ENCODE data around the gene EDN2. TPM values are rescaled to one million over a fixed set of nuclear protein-coding genes. Genes with fewer than 3 reads are reported as not detected.

EDN2 gene
- total and polyA plus RNA-seq, 9 donors = 0.18 to 1.8 (median 0.29) TPM; not detected in 4

DNA sequence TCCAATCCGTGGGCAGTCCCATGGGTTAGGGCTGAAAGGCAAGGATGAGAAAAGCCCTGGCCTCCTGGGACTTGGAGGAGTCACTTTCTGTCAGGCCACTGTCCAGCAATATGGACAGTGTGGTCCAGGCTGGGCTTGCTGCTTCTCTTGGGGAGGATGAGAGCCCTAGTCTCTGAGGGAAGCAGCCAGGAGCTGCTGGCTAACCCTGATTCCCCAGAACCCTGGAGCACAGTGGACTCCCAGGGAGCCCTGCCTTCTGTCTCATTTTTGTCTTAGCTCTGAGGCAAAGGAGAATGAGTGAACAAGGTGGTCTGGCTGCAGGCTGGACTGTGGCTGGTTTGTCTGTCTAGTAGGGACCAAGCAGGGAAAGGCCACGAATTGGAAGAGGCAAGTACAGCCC, 23.8 kb upstream of the EDN2 start:
- DNase-seq = no peak

DNA sequence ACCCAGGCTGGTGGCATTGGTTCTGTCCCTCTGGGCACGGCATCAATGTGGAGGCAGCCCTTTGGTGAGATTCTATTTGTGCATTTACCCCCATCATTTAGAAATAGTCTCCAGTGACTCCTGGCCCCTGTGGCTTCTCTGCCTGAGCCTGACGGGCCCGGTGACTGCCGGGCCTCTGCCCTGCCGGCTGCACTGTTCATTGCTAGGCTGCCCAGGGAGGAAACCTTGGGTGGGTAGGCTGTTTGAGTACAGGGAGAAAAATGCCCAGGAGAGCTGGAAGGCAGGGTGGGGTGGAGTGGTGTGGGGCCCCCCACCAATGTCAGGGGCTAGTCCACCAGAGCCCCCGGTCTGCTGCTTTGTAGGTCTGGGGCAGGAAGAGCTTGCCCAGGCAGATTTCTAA, 23.4 kb upstream of the EDN2 start:
- Histone ChIP-seq H3K4me3 (ENCODE audit: low read length) (no peak overlapping the region), H3K4me1 (ENCODE audit: control insufficient read depth, insufficient read depth, low read length) (peaks cover 40% of the 10 kb centered on the region), H3K36me3 (ENCODE audit: control insufficient read depth, insufficient read depth, low read length) (peaks cover 3% of the 10 kb centered on the region), H3K9me3 (replicated peaks; ENCODE audit: control insufficient read depth, low read depth, low read length) (no peaks in the 10 kb centered on the region), H3K27me3 (ENCODE audit: control insufficient read depth, insufficient read depth, low read length) (peaks cover 4% of the 10 kb centered on the region), H3K27ac (ENCODE audit: low read length) (no peak overlapping the region)
- 76% methylated on average over 3 of the region's 6 CpGs for WGBS (ENCODE audit: insufficient coverage)
- DNase-seq = no peak

More for the DNA sequence above, 23.8 kb upstream of the EDN2 start:
- 50% methylated on average over 1 of the region's 2 CpGs for WGBS (ENCODE audit: insufficient coverage)
- peaks cover 3% of the 10 kb centered on the region for H3K36me3 ChIP-seq (ENCODE audit: control insufficient read depth, insufficient read depth, low read length)
- no peaks in the 10 kb centered on the region for H3K9me3 ChIP-seq (replicated peaks; ENCODE audit: control insufficient read depth, low read depth, low read length)
- H3K27me3 ChIP-seq (ENCODE audit: control insufficient read depth, insufficient read depth, low read length) = peaks cover 4% of the 10 kb centered on the region
- H3K4me3 ChIP-seq (ENCODE audit: low read length) = no peak overlapping the region
- H3K27ac ChIP-seq (ENCODE audit: low read length) = no peak overlapping the region
- H3K4me1 ChIP-seq (ENCODE audit: control insufficient read depth, insufficient read depth, low read length) = peaks cover 40% of the 10 kb centered on the region

DNA sequence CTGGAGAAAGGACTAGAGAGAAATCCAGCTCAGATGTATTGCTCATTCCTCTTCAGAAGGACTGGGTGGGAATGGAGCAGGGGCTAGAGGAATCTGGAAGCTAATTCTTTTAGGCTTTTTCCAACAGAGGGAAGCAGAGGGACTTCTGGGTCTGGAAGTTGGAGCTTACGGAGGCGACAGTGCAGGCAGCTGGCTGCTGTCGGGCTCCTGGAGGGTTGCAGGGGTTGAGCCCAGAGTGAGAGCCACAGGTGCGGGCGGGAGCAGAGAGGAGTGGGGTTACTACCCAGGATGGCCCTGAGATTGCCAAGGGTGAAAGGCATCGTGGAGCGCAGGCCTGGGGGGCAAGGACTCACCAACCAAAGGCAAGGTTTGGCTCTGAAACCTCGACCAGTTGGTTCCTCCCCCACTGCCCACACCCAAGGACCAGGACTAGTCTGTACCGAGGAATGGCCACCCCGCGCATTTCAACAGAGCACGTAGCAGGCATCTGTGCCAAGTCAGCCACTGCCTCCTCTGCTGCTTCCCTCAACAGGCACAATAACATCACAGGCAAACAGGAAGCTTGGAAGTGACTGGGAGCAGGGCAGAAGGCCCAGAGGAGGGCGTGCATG, 22.7 kb upstream of the EDN2 start:
- Histone ChIP-seq H3K4me1 (ENCODE audit: control insufficient read depth, insufficient read depth, low read length) (peaks cover 45% of the 10 kb centered on the region), H3K4me3 (ENCODE audit: low read length) (no peak overlapping the region), H3K27me3 (ENCODE audit: control insufficient read depth, insufficient read depth, low read length) (peaks cover 4% of the 10 kb centered on the region), H3K27ac (ENCODE audit: low read length) (peak overlapping the region; percentile 48), H3K36me3 (ENCODE audit: control insufficient read depth, insufficient read depth, low read length) (no peaks in the 10 kb centered on the region), H3K9me3 (replicated peaks; ENCODE audit: control insufficient read depth, low read depth, low read length) (no peaks in the 10 kb centered on the region)
- peak; percentile 66 for DNase-seq
- WGBS (ENCODE audit: insufficient coverage) = 36% methylated on average over 11 of the region's 13 CpGs

DNA sequence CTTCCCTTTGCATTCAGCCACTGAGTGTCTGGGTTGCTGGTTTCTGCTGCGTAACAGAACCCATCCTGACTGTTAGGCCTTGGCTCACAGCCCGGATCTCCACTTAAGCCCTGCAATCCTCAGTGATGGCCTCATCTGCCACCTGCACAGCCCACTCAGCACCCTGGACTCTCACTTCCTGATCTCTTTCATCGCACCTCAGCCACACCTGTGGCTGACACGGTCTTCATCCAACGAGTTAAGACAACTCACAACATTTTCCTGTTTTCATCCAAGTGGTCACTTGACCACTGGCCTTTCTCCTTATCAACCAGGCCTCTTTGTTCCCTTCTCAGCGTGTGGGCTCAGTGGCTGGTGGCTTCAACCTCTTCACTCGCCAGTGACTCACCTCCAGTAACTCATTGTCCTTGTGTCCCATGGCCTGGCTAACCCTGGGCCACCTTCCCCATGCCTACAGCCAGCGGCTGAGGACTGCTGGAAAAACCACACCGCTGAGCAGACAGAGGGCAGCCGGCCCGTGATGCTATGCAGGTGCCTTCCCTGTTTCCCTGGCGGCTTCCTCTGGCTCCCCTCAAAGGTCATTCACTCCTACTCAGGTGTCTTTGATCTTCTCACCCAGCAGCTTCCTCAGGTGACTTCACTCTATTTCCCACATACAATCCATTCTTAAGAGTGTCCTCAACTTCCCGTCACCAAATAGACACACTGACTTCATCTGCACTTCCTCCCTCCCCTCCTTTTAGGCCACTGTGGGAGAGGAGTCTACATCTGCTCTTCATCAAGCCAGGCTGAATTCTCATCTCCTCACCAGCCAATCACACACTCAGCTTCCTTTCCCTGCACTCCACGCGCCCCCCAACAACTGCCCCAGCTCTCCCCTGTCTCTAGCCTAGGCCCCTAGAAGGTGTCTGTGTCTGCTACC, 19.9 kb upstream of the EDN2 start:
- peak overlapping the region; percentile 2 for H3K27ac ChIP-seq (ENCODE audit: low read length)
- H3K27me3 ChIP-seq (ENCODE audit: control insufficient read depth, insufficient read depth, low read length) = peaks cover 4% of the 10 kb centered on the region
- WGBS (ENCODE audit: insufficient coverage) = 55% methylated on average over 13 of the region's 15 CpGs
- H3K36me3 ChIP-seq (ENCODE audit: control insufficient read depth, insufficient read depth, low read length) = no peaks in the 10 kb centered on the region
- no peaks in the 10 kb centered on the region for H3K9me3 ChIP-seq (replicated peaks; ENCODE audit: control insufficient read depth, low read depth, low read length)
- peak; percentile 70 for DNase-seq
- H3K4me1 ChIP-seq (ENCODE audit: control insufficient read depth, insufficient read depth, low read length) = peaks cover 74% of the 10 kb centered on the region
- H3K4me3 ChIP-seq (ENCODE audit: low read length) = no peak overlapping the region

DNA sequence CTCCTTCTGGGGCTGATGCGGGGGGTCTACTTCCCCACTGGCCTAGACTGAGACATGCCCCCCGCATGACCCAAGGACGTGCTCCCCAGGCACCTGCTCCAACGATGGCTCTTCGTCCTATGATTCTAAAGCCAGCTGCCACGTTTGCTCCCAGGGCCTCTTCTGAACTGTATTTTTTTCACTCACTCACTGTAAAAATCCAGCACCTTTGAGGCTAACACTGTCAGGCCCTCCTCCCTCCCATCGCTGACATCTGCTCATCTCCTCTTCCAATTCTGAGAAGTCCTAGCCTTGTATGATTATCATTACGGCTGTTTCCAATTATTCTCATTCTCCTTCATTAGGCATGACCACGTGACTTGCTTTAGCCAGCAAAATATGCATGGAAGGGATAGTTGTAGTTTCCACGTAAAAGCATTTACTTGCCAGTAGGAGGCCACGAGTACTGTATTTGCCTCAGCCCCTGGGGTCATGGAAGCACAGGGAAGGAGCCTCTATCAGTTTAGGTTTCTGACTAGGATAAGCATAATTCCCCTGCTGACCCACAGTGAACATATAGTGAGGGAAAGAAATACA, 19.1 kb upstream of the EDN2 start:
- 48% methylated on average over 8 of the region's 11 CpGs for WGBS (ENCODE audit: insufficient coverage)
- H3K4me3 ChIP-seq (ENCODE audit: low read length) = no peak overlapping the region
- no peaks in the 10 kb centered on the region for H3K36me3 ChIP-seq (ENCODE audit: control insufficient read depth, insufficient read depth, low read length)
- H3K9me3 ChIP-seq (replicated peaks; ENCODE audit: control insufficient read depth, low read depth, low read length) = no peaks in the 10 kb centered on the region
- H3K27ac ChIP-seq (ENCODE audit: low read length) = peak overlapping the region; percentile 90
- DNase-seq = peak; percentile 74
- peaks cover 3% of the 10 kb centered on the region for H3K27me3 ChIP-seq (ENCODE audit: control insufficient read depth, insufficient read depth, low read length)
- H3K4me1 ChIP-seq (ENCODE audit: control insufficient read depth, insufficient read depth, low read length) = peaks cover 81% of the 10 kb centered on the region

DNA sequence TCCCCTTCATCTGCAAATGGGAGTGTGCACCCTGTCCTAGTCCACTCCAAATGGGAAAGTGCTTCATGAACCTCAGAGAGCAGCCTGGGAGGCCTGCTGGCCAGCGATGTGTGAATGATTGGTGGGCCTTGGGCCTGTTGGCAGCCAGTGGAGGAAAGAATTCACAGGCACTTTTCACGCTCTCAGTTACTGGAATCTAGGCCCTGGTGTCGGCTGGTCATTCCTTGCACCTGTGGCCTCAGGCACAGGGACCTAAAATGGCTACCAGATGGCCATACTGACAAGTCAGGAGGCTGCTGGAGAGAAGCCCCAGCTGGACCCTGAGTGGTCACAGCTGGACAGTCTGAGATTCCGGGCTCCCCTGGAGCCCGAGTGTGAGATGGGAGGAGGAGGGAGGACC, 18.4 kb upstream of the EDN2 start:
- peak; percentile 84 for DNase-seq
- Histone ChIP-seq H3K27ac (ENCODE audit: low read length) (peak overlapping the region; percentile 90), H3K4me1 (ENCODE audit: control insufficient read depth, insufficient read depth, low read length) (peaks cover 81% of the 10 kb centered on the region), H3K9me3 (replicated peaks; ENCODE audit: control insufficient read depth, low read depth, low read length) (no peaks in the 10 kb centered on the region), H3K36me3 (ENCODE audit: control insufficient read depth, insufficient read depth, low read length) (no peaks in the 10 kb centered on the region), H3K27me3 (ENCODE audit: control insufficient read depth, insufficient read depth, low read length) (no peaks in the 10 kb centered on the region), H3K4me3 (ENCODE audit: low read length) (no peak overlapping the region)
- 32% methylated on average over 3 of the region's 5 CpGs for WGBS (ENCODE audit: insufficient coverage)

DNA sequence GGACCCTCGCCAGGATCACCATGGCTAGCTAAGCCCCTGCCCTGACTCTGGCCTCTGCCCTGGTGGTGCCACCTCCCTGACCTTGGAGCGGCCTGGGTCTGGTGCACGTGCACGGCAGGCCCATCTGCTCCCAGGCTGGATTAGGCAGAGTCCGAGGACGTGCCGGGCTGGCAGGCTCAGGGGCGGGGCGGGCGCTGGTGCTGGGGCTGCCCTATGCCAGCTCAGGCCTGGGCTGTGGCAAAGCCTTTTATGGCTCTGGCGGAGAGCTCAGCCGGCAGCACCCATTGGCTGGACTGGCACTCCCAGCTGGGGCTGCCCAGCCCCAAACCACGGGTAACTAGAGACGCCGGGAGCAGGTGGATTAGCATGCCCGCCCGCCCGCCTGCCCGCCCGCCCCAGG, 17.1 kb upstream of the EDN2 start:
- Histone ChIP-seq H3K27me3 (ENCODE audit: control insufficient read depth, insufficient read depth, low read length) (peaks cover 2% of the 10 kb centered on the region), H3K36me3 (ENCODE audit: control insufficient read depth, insufficient read depth, low read length) (no peaks in the 10 kb centered on the region), H3K9me3 (replicated peaks; ENCODE audit: control insufficient read depth, low read depth, low read length) (no peaks in the 10 kb centered on the region), H3K4me1 (ENCODE audit: control insufficient read depth, insufficient read depth, low read length) (peaks cover 83% of the 10 kb centered on the region), H3K4me3 (ENCODE audit: low read length) (no peak overlapping the region), H3K27ac (ENCODE audit: low read length) (peak overlapping the region; percentile 90)
- WGBS (ENCODE audit: insufficient coverage) = 77% methylated on average over 19 of the region's 20 CpGs
- DNase-seq = peak; percentile 86

DNA sequence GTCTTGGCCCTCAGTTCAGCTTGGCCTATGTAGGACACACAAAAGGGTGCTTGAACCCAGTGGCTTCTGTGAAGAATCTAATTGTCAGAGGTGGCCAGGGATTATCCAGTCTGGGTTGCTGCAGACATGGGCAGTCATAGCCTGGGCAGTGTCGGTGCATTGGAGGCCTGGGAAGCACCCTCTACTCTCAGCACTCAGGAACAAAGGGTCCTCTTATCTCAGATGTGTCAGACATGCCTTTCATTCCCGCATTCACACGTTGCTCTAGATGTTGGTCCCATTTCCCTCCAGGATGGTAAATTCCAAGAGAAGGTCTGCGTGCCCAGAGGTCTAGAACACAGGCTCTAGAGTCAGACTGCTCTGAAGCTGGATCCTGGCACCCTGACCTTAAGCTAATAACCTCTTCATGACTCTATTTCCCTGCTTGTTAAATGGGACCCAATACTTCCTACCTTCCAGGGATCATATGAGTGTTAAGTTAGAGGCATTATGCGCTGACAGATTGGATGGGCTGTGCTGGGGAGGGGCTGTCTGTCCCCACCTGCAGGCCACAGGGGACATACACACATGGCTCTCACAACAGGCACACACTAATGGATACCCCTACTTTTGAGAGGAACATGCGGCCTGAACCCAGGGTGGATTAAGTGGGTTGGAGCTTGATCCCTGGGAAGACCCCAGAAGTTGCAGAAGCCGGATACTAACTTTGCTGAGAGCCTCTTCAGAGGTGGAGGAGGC, 16.5 kb upstream of the EDN2 start:
- H3K4me1 ChIP-seq (ENCODE audit: control insufficient read depth, insufficient read depth, low read length) = peaks cover 88% of the 10 kb centered on the region
- WGBS (ENCODE audit: insufficient coverage) = 71% methylated on average over 4 of the region's 7 CpGs
- peak overlapping the region; percentile 87 for H3K27ac ChIP-seq (ENCODE audit: low read length)
- peaks cover 3% of the 10 kb centered on the region for H3K27me3 ChIP-seq (ENCODE audit: control insufficient read depth, insufficient read depth, low read length)
- no peaks in the 10 kb centered on the region for H3K36me3 ChIP-seq (ENCODE audit: control insufficient read depth, insufficient read depth, low read length)
- no peaks in the 10 kb centered on the region for H3K9me3 ChIP-seq (replicated peaks; ENCODE audit: control insufficient read depth, low read depth, low read length)
- no peak for DNase-seq
- no peak overlapping the region for H3K4me3 ChIP-seq (ENCODE audit: low read length)

DNA sequence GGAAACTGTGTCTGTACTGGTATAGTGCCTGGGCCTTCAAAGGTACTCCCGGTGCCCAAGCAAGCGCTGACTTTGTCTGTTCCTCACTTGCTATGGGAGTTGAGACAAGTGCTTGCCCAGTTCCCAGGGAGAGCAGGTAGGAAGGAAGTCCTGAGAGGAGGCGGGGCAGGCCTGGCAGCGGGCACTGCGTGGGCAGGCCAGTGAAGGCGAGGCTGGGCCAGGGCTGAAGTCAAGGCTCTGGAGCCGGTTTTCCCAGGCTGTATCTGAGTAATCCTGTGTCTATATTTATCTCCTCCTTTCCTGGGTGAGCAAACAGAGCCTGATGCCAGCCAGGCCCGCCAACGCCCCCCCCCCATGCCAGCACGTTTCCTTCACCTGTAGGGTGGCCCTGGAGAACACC, 15.9 kb upstream of the EDN2 start:
- DNase-seq = no peak
- H3K9me3 ChIP-seq (replicated peaks; ENCODE audit: control insufficient read depth, low read depth, low read length) = no peaks in the 10 kb centered on the region
- no peaks in the 10 kb centered on the region for H3K36me3 ChIP-seq (ENCODE audit: control insufficient read depth, insufficient read depth, low read length)
- 100% methylated on average over 2 of the region's 10 CpGs for WGBS (ENCODE audit: insufficient coverage)
- peaks cover 94% of the 10 kb centered on the region for H3K4me1 ChIP-seq (ENCODE audit: control insufficient read depth, insufficient read depth, low read length)
- H3K27ac ChIP-seq (ENCODE audit: low read length) = peak overlapping the region; percentile 87
- H3K4me3 ChIP-seq (ENCODE audit: low read length) = no peak overlapping the region
- peaks cover 3% of the 10 kb centered on the region for H3K27me3 ChIP-seq (ENCODE audit: control insufficient read depth, insufficient read depth, low read length)

DNA sequence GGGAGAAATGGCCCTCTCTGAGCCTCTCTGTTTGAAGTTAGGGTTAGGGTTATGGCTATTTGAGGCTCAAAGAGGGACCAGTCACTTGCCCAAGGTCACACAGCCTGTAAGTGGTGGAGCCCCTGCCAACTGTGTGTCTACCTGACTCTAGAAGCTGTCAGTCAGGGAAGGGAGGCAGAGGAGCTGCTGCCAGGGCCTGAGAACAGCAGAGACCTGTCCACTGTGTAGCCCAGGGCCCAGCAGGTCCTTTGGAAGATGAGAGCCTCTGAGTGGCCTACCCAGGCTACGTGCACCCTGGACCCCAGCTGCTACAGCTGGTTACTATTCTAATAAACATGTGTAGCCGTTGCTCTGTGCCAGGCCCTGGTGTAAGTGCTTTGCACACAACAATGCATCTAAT, 15.1 kb upstream of the EDN2 start:
- H3K27ac ChIP-seq (ENCODE audit: low read length) = peak overlapping the region; percentile 86
- no peak for DNase-seq
- WGBS (ENCODE audit: insufficient coverage) = 100% methylated on average over 1 of the region's 2 CpGs
- no peaks in the 10 kb centered on the region for H3K9me3 ChIP-seq (replicated peaks; ENCODE audit: control insufficient read depth, low read depth, low read length)
- H3K4me3 ChIP-seq (ENCODE audit: low read length) = no peak overlapping the region
- no peaks in the 10 kb centered on the region for H3K36me3 ChIP-seq (ENCODE audit: control insufficient read depth, insufficient read depth, low read length)
- H3K4me1 ChIP-seq (ENCODE audit: control insufficient read depth, insufficient read depth, low read length) = peaks cover 99% of the 10 kb centered on the region
- peaks cover 3% of the 10 kb centered on the region for H3K27me3 ChIP-seq (ENCODE audit: control insufficient read depth, insufficient read depth, low read length)
